ENCODE data around the gene MCCC1. TPM values are rescaled to one million over a fixed set of nuclear protein-coding genes. Genes with fewer than 3 reads are reported as not detected.
"Not testable (repeated sequence)": the region's sequence is repeated elsewhere in the genome, so short reads cannot be mapped to it uniquely, and the experiment has no call there.

The MCCC1 gene
- polyA plus RNA-seq, 1 donor (not counting 4 experiments of a cell fraction or from before 2014, with no cell fraction given), result 11.7 TPM

GRCh38 chr3:182999767-183000166 lies 99.5 kb downstream of the MCCC1 start:
- no peaks in the 10 kb centered on the region for H3K36me3 ChIP-seq (ENCODE audit: control insufficient read depth in 2 of 2, extremely low read depth in 1 of 2, insufficient read depth in 2 of 2, low read length in 2 of 2)
- H3K27ac ChIP-seq (ENCODE audit: control insufficient read depth, insufficient read depth, low read length), result no peak overlapping the region
- H3K79me2 ChIP-seq (ENCODE audit: control insufficient read depth, insufficient read depth, low read length), result no peaks in the 10 kb centered on the region
- no peak overlapping the region for H3K4me2 ChIP-seq (ENCODE audit: control insufficient read depth, extremely low read depth, insufficient read depth, low read depth, low read length)
- H3K9me3 ChIP-seq (ENCODE audit: control insufficient read depth, low read depth, low read length), result no peaks in the 10 kb centered on the region
- H3K27me3 ChIP-seq (ENCODE audit: control insufficient read depth, extremely low read depth, insufficient read depth, low read length), result no peaks in the 10 kb centered on the region
- FAIRE-seq, result no peak
- no peak overlapping the region for H3K4me3 ChIP-seq (ENCODE audit: control insufficient read depth in 2 of 3, extremely low read depth in 1 of 3, insufficient read depth in 2 of 3, low read depth in 1 of 3, low read length in 3 of 3)
- H3K9ac ChIP-seq (ENCODE audit: control insufficient read depth, extremely low read depth, insufficient read depth, low read length), result no peak overlapping the region
- DNase-seq (ENCODE audit: low read depth, low spot score), result no peak
- H3K9me1 ChIP-seq (ENCODE audit: control insufficient read depth, extremely low read depth, insufficient read depth, low read length), result no peaks in the 10 kb centered on the region
- TF ChIP-seq CTCF (optimal IDR thresholded peaks at IDR 0.05 in 1 of 3, IDR thresholded peaks at IDR 0.05 in 1 of 3, conservative IDR thresholded peaks at IDR 0.05 in 1 of 3; ENCODE audit: extremely low read depth in 1 of 3, insufficient read depth in 2 of 3, low read length in 3 of 3), result no peak
- H4K20me1 ChIP-seq (ENCODE audit: control insufficient read depth, extremely low read depth, insufficient read depth, low read length), result no peaks in the 10 kb centered on the region
- dilution Hi-C loops (cut with MboI; ENCODE audit: extremely low pct_ligation_motif_present, low sequenced_read_pairs), result no loop called here
- H2AFZ ChIP-seq (ENCODE audit: control insufficient read depth, low read length), result no peak overlapping the region
- H3K4me1 ChIP-seq (ENCODE audit: control insufficient read depth, extremely low read depth, insufficient read depth, low read length), result no peaks in the 10 kb centered on the region

DNA sequence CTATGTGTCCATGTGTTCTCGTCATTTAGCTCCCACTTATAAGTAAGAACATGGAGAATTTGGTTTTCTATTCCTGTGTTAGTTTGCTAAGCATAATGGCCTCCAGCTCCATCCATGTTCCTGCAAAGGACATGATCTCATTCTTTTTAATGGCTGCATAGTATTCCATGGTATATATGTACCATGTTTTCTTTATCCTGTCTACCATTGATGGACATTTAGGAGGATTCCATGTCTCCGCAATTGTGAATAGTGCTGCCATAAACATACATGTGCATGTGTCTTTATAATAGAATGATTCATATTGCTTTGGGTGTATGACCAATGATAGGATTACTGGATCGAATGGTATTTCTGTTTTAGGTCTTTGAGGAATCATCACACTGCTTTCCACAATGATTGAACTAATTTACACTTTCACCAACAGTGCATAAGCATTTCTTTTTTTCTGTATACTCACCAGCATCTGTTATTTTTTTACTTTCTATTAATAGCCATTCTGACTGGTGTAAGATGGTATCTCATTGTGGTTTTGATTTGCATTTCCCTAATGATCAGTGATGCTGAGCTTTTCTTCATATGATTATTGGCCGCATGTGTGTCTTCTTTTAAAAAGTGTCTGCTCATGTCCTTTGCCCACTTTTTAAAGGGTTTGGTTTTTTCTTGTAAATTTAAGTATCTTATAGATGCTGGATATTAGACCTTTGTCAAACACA lies 105.7 kb downstream of the MCCC1 start:
- FAIRE-seq; H3K36me3 ChIP-seq (ENCODE audit: control insufficient read depth in 2 of 2, extremely low read depth in 1 of 2, insufficient read depth in 2 of 2, low read length in 2 of 2); H3K9me3 ChIP-seq (ENCODE audit: control insufficient read depth, low read depth, low read length); DNase-seq (ENCODE audit: low read depth, low spot score); dilution Hi-C loops (cut with MboI; ENCODE audit: extremely low pct_ligation_motif_present, low sequenced_read_pairs); H3K4me1 ChIP-seq (ENCODE audit: control insufficient read depth, extremely low read depth, insufficient read depth, low read length); H3K4me3 ChIP-seq (ENCODE audit: control insufficient read depth in 2 of 3, extremely low read depth in 1 of 3, insufficient read depth in 2 of 3, low read depth in 1 of 3, low read length in 3 of 3); H4K20me1 ChIP-seq (ENCODE audit: control insufficient read depth, extremely low read depth, insufficient read depth, low read length); H2AFZ ChIP-seq (ENCODE audit: control insufficient read depth, low read length); H3K4me2 ChIP-seq (ENCODE audit: control insufficient read depth, extremely low read depth, insufficient read depth, low read depth, low read length); H3K27ac ChIP-seq (ENCODE audit: control insufficient read depth, insufficient read depth, low read length); H3K27me3 ChIP-seq (ENCODE audit: control insufficient read depth, extremely low read depth, insufficient read depth, low read length); H3K79me2 ChIP-seq (ENCODE audit: control insufficient read depth, insufficient read depth, low read length); H3K9ac ChIP-seq (ENCODE audit: control insufficient read depth, extremely low read depth, insufficient read depth, low read length); H3K9me1 ChIP-seq (ENCODE audit: control insufficient read depth, extremely low read depth, insufficient read depth, low read length): not testable (repeated sequence)

DNA sequence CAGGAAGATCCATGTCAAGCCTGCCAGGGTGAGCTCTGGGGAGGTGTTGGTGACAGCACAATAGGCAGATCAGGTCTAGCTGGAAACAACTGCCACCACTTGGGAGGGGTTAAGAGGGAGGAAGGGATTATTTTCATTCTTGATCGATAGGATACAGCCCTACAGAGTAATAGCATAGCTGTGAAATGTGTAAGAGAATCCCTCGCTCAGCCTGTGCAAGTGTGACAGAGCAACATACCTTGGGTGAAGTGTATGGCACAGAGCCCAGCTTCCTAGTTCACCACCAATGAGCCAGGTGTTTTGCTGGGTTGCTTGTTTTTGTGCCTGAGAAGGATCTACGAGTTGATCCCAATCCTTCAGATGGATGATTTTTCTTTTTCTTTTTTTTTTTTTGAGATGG lies 109.7 kb downstream of the MCCC1 start:
- DNase-seq (ENCODE audit: low read depth, low spot score), result no peak
- Histone ChIP-seq H3K79me2 (ENCODE audit: control insufficient read depth, insufficient read depth, low read length) (no peaks in the 10 kb centered on the region), H3K4me2 (ENCODE audit: control insufficient read depth, extremely low read depth, insufficient read depth, low read depth, low read length) (no peak overlapping the region), H3K4me3 (ENCODE audit: control insufficient read depth in 2 of 3, extremely low read depth in 1 of 3, insufficient read depth in 2 of 3, low read depth in 1 of 3, low read length in 3 of 3) (no peak overlapping the region), H4K20me1 (ENCODE audit: control insufficient read depth, extremely low read depth, insufficient read depth, low read length) (no peaks in the 10 kb centered on the region), H3K27ac (ENCODE audit: control insufficient read depth, insufficient read depth, low read length) (no peak overlapping the region), H3K9me3 (ENCODE audit: control insufficient read depth, low read depth, low read length) (no peaks in the 10 kb centered on the region), H3K4me1 (ENCODE audit: control insufficient read depth, extremely low read depth, insufficient read depth, low read length) (no peaks in the 10 kb centered on the region), H3K9ac (ENCODE audit: control insufficient read depth, extremely low read depth, insufficient read depth, low read length) (no peak overlapping the region), H3K36me3 (ENCODE audit: control insufficient read depth in 2 of 2, extremely low read depth in 1 of 2, insufficient read depth in 2 of 2, low read length in 2 of 2) (no peaks in the 10 kb centered on the region), H3K27me3 (ENCODE audit: control insufficient read depth, extremely low read depth, insufficient read depth, low read length) (no peaks in the 10 kb centered on the region), H2AFZ (ENCODE audit: control insufficient read depth, low read length) (no peak overlapping the region), H3K9me1 (ENCODE audit: control insufficient read depth, extremely low read depth, insufficient read depth, low read length) (no peaks in the 10 kb centered on the region)
- TF ChIP-seq CTCF (optimal IDR thresholded peaks at IDR 0.05 in 1 of 3, IDR thresholded peaks at IDR 0.05 in 1 of 3, conservative IDR thresholded peaks at IDR 0.05 in 1 of 3; ENCODE audit: extremely low read depth in 1 of 3, insufficient read depth in 2 of 3, low read length in 3 of 3), result no peak
- TF ChIP-seq EZH2 (IDR thresholded peaks at IDR 0.05; ENCODE audit: low read length), result no peak
- no peak for FAIRE-seq
- dilution Hi-C loops (cut with MboI; ENCODE audit: extremely low pct_ligation_motif_present, low sequenced_read_pairs), result no loop called here
